Activated CD8-positive, alpha-beta T cell treated with anti-CD3 and anti-CD28 coated beads for 36 hours (primary cell): ENCODE data around the gene SGSH. TPM values are rescaled to one million over a fixed set of nuclear protein-coding genes. Genes with fewer than 3 reads are reported as not detected.
A peak's percentile ranks its signal among the peaks of the same experiment; 100 is the strongest.

Experiments
- ATAC-seq: fragments of 200-7000 bp; cut with Tn5 transposase; one replicate; pipeline ENCODE4 v1.10.0; 2021; ENCODE audit warnings: mild to moderate bottlenecking, moderate library complexity
- CTCF ChIA-PET: fragments of 350-600 bp; sonication (Branson Sonifier 250); formaldehyde crosslinking; loops from one replicate; lab custom pipeline; 2021; ENCODE audit warnings: antibody characterized with exemption; lab: Charles Lee
- POLR2A ChIA-PET: fragments of 350-600 bp; sonication (Branson Sonifier 250); formaldehyde crosslinking; loops from one replicate; lab custom pipeline; 2021; ENCODE audit warnings: antibody characterized with exemption; lab: Charles Lee
- DNase-seq: peaks from one replicate; pipeline ENCODE4 v3.0.0-alpha.2; 2020
- H3K27ac Mint-ChIP-seq: one replicate; pipeline ENCODE4 v1.8.0; 2021; ENCODE audit warnings: mild to moderate bottlenecking, mixed read lengths
- H3K27me3 Mint-ChIP-seq: one replicate; pipeline ENCODE4 v1.8.0; 2021; ENCODE audit warnings: mixed read lengths
- H3K36me3 Mint-ChIP-seq: one replicate; pipeline ENCODE4 v1.8.0; 2021; ENCODE audit warnings: low read depth, mixed read lengths
- H3K4me1 Mint-ChIP-seq: one replicate; pipeline ENCODE4 v1.8.0; 2021; ENCODE audit warnings: low read depth, mixed read lengths
- H3K4me3 Mint-ChIP-seq: one replicate; pipeline ENCODE4 v1.8.0; 2021; ENCODE audit warnings: mild to moderate bottlenecking, moderate library complexity, mixed read lengths
- H3K9me3 Mint-ChIP-seq: one replicate; pipeline ENCODE4 v1.8.0; 2021; ENCODE audit warnings: mixed read lengths
- CTCF ChIP-seq: fragments of 200-600 bp; IDR thresholded peaks from one replicate; pipeline ENCODE4 v1.8.0; 2022; ENCODE audit warnings: antibody characterized with exemption, mild to moderate bottlenecking
- intact Hi-C: fragments of 100-400 bp; cut with micrococcal nuclease; formaldehyde crosslinking; loops from one replicate; pipeline ENCODE4 v1.10.0; 2022
- total RNA-seq, 2 experiments: library from RNA; stranded (reverse); gene quantifications; one replicate each; pipeline ENCODE4 v1.2.3, GENCODE V29; 2021

SGSH gene
- total RNA-seq, 2 experiments from 2014 or later, result 7.8 to 8.3 TPM

DNA sequence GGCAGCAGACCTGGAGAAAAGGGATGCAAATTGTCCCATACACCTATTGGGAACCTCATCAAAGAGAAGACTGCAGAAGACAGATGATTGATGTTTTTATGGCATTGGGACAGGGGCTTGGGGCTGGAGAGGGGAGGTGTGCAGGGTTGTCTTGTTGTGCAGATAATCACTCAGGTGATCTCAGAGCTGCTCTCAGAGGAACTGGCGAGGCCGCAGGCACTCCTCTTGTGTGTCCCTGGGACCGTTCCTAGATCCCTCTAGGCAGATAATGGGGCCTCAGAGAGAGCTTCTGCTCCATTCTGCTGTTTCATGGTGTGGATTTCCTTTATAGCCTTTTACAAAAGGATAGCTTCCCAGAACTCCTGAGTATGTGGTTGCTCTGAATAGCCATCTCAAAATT, 42.2 kb upstream of the SGSH start:
- Mint-ChIP-seq H3K27me3 (no peaks in the 10 kb centered on the region), H3K9me3 (peaks cover 1% of the 10 kb centered on the region), H3K27ac (peak overlapping the region; percentile 91), H3K36me3 (peaks cover 20% of the 10 kb centered on the region), H3K4me1 (peaks cover 55% of the 10 kb centered on the region), H3K4me3 (peak overlapping the region; percentile 89)
- ATAC-seq (no peak), DNase-seq (no peak)
- TF ChIP-seq CTCF, result no peak
- POLR2A ChIA-PET, result interaction anchor here (0.6 to 4.8 kb wide), 7 partner anchors 8 to 37 kb away, joined by 3 to 30 read pairs (median 3); no protein-coding TSS in a partner anchor
- intact Hi-C loops, result no loop called here
- CTCF ChIA-PET, result interaction anchor here (0.8 to 1.4 kb wide), 2 partner anchors 65 to 67 kb away, joined by 3 read pairs; no protein-coding TSS in a partner anchor

- ATAC-seq, result no peak
- Mint-ChIP-seq H3K4me3 (peak overlapping the region; percentile 89), H3K27ac (peak overlapping the region; percentile 91), H3K27me3 (no peaks in the 10 kb centered on the region), H3K9me3 (peaks cover 1% of the 10 kb centered on the region), H3K36me3 (peaks cover 18% of the 10 kb centered on the region), H3K4me1 (peaks cover 54% of the 10 kb centered on the region)
- TF ChIP-seq CTCF, result no peak
- DNase-seq, result no peak
- POLR2A ChIA-PET, result interaction anchor here (0.6 to 4.8 kb wide), 4 partner anchors 9 to 33 kb away, joined by 3 to 27 read pairs (median 3); no protein-coding TSS in a partner anchor
- CTCF ChIA-PET, result no interaction called here
- intact Hi-C loops, result no loop called here
Observed at GRCh38 chr17:80261895-80262279, 41.8 kb upstream of the SGSH start.

GRCh38 chr17:80261159-80261894, 41.2 kb upstream of the SGSH start:
- no peaks in the 10 kb centered on the region for H3K27me3 Mint-ChIP-seq
- H3K4me3 Mint-ChIP-seq, result peak overlapping the region; percentile 89
- peaks cover 54% of the 10 kb centered on the region for H3K4me1 Mint-ChIP-seq
- TF ChIP-seq CTCF, result no peak
- intact Hi-C loops, result no loop called here
- DNase-seq (peak; percentile 76), ATAC-seq (peak; percentile 17)
- POLR2A ChIA-PET, result interaction anchor here (0.6 to 4.8 kb wide), 3 partner anchors 10 to 18 kb away, joined by 3 to 27 read pairs (median 3); no protein-coding TSS in a partner anchor
- peaks cover 1% of the 10 kb centered on the region for H3K9me3 Mint-ChIP-seq
- CTCF ChIA-PET, result no interaction called here
- peaks cover 18% of the 10 kb centered on the region for H3K36me3 Mint-ChIP-seq
- peak overlapping the region; percentile 91 for H3K27ac Mint-ChIP-seq

GRCh38 chr17:80260791-80261158, 40.6 kb upstream of the SGSH start, which contains the start of gene RNF213:
Gene RNF213, plus strand, starts transcription at chr17:80260852. Its CDS starts 2,830 bp downstream, at chr17:80263682.
- intact Hi-C loops, result no loop called here
- peaks cover 15% of the 10 kb centered on the region for H3K36me3 Mint-ChIP-seq
- H3K4me1 Mint-ChIP-seq, result peaks cover 51% of the 10 kb centered on the region
- H3K9me3 Mint-ChIP-seq, result peaks cover 1% of the 10 kb centered on the region
- ChIA-PET CTCF (no interaction called here), POLR2A (interaction anchor here (1.5 kb wide), 1 partner anchor 10 kb away, joined by 3 read pairs; no protein-coding TSS in a partner anchor)
- no peak for TF ChIP-seq CTCF
- DNase-seq, result peak; percentile 58
- ATAC-seq, result peak; percentile 14
- no peaks in the 10 kb centered on the region for H3K27me3 Mint-ChIP-seq
- H3K4me3 Mint-ChIP-seq, result peak within 1 kb of the TSS; percentile 89
- peak within 1 kb of the TSS; percentile 92 for H3K27ac Mint-ChIP-seq

DNA sequence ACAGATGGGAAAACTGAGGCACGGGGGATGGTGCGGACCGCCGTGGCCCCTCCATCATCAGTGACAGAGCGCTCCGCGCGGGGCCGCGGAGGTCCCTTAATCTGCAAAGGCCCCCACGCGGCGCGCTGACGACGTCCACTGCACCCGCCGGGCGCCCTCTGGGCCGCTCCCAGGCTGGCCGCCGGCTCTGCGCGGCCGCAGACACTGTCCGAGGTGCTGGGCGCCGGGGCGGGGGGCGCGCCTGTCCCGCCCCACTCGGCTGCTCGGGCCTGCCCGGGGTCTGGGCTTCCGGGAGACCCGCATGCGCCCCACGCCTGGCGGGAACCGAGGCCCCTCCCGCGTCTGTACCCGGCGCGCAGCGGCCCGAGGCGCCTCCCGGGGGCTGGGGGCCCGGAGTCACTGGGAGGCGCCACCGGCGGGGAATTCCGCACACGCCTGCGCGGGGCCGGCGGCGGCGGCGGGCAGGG, 40.0 kb upstream of the SGSH start:
- no peaks in the 10 kb centered on the region for H3K27me3 Mint-ChIP-seq
- no peak for TF ChIP-seq CTCF
- DNase-seq, result peak; percentile 73
- H3K4me3 Mint-ChIP-seq, result peak overlapping the region; percentile 82
- peaks cover 48% of the 10 kb centered on the region for H3K4me1 Mint-ChIP-seq
- CTCF ChIA-PET, result no interaction called here
- H3K36me3 Mint-ChIP-seq, result peaks cover 11% of the 10 kb centered on the region
- peak overlapping the region; percentile 92 for H3K27ac Mint-ChIP-seq
- POLR2A ChIA-PET, result interaction anchor here (0.9 to 2.3 kb wide), 6 partner anchors 8 to 114 kb away, joined by 3 to 11 read pairs (median 4); partner anchors contain the start of genes SGSH and SLC26A11
- intact Hi-C loops, result no loop called here
- H3K9me3 Mint-ChIP-seq, result no peaks in the 10 kb centered on the region
- peak; percentile 31 for ATAC-seq
